Right forelimb (tissue), 1 donor: ENCODE measurements around the gene OTULIN.

ENCODE experiments used
- DNase-seq: peaks from one replicate; pipeline ENCODE4 v3.0.0-alpha.2; 2018

Gene OTULIN

GRCh38 chr5:14723701-14724132, 59.2 kb downstream of the OTULIN start:
- DNase-seq: no peak

- DNase-seq: no peak
These were observed 60.1 kb downstream of the OTULIN start for GRCh38 chr5:14724633-14725032.

GRCh38 chr5:14726066-14726838, 61.7 kb downstream of the OTULIN start:
- no peak for DNase-seq

GRCh38 chr5:14727428-14727865, 62.9 kb downstream of the OTULIN start:
- DNase-seq: peak; percentile 87

GRCh38 chr5:14727928-14728458, 63.5 kb downstream of the OTULIN start:
- no peak for DNase-seq

- DNase-seq: no peak
These were observed 64.0 kb downstream of the OTULIN start for GRCh38 chr5:14728459-14728938.

- DNase-seq: no peak
These were observed 65.2 kb downstream of the OTULIN start for GRCh38 chr5:14729448-14730385.

- no peak for DNase-seq
These were observed 65.9 kb downstream of the OTULIN start for GRCh38 chr5:14730466-14730865.

GRCh38 chr5:14730881-14731280, 66.4 kb downstream of the OTULIN start:
- no peak for DNase-seq

GRCh38 chr5:14732991-14733390, 68.5 kb downstream of the OTULIN start:
- DNase-seq: no peak

GRCh38 chr5:14733661-14734060, 69.1 kb downstream of the OTULIN start:
- no peak for DNase-seq

- DNase-seq: no peak
These were observed 69.9 kb downstream of the OTULIN start for GRCh38 chr5:14734396-14734795.

- DNase-seq: no peak
These were observed 71.4 kb downstream of the OTULIN start for GRCh38 chr5:14735944-14736343.

GRCh38 chr5:14737291-14737690, 72.8 kb downstream of the OTULIN start:
- DNase-seq: no peak

- no peak for DNase-seq
These were observed 73.5 kb downstream of the OTULIN start for GRCh38 chr5:14738050-14738449.

GRCh38 chr5:14739538-14739937, 75.0 kb downstream of the OTULIN start:
- DNase-seq: no peak

- DNase-seq: no peak
These were observed 75.5 kb downstream of the OTULIN start for GRCh38 chr5:14739981-14740380.

- DNase-seq: no peak
These were observed 76.6 kb downstream of the OTULIN start for GRCh38 chr5:14741131-14741530.

- no peak for DNase-seq
These were observed 77.4 kb downstream of the OTULIN start for GRCh38 chr5:14741801-14742440.

GRCh38 chr5:14742498-14742897, 78.0 kb downstream of the OTULIN start:
- DNase-seq: no peak

- DNase-seq: no peak
These were observed 79.2 kb downstream of the OTULIN start for GRCh38 chr5:14743601-14744295.
